Activated CD8-positive, alpha-beta memory T cell treated with anti-CD3 and anti-CD28 coated beads for 4 hours (primary cell): Measurements from ENCODE around the gene WDR4.
"Not testable (repeated sequence)": the region's sequence is repeated elsewhere in the genome, so short reads cannot be mapped to it uniquely, and the experiment has no call there.

Experiments
- DNase-seq, 2 donors: peaks; one replicate each; pipeline ENCODE4 v3.0.0-alpha.2; 2020; ENCODE audit warnings: low read depth in 2 of 2

WDR4 gene

GRCh38 chr21:42815217-42815616 is 64.1 kb downstream of the WDR4 start:
- DNase-seq: no peak

- not testable (repeated sequence) for DNase-seq
Observed at GRCh38 chr21:42812528-42813241, 66.7 kb downstream of the WDR4 start.

- DNase-seq: no peak
Observed at GRCh38 chr21:42811960-42812359, 67.4 kb downstream of the WDR4 start.

- no peak for DNase-seq
Observed at GRCh38 chr21:42809577-42810475, 69.5 kb downstream of the WDR4 start.

GRCh38 chr21:42809171-42809570 is 70.2 kb downstream of the WDR4 start:
- no peak for DNase-seq

- no peak for DNase-seq
Observed at GRCh38 chr21:42807938-42808613, 71.3 kb downstream of the WDR4 start.

- not testable (repeated sequence) for DNase-seq
Observed at GRCh38 chr21:42807293-42807895, 71.9 kb downstream of the WDR4 start.

GRCh38 chr21:42806509-42807140 is 72.7 kb downstream of the WDR4 start:
- DNase-seq: no peak

GRCh38 chr21:42801616-42802015 is 77.7 kb downstream of the WDR4 start:
- DNase-seq: not testable (repeated sequence)

- DNase-seq: no peak
Observed at GRCh38 chr21:42799948-42800347, 79.4 kb downstream of the WDR4 start.

- DNase-seq: no peak
Observed at GRCh38 chr21:42799516-42799915, 79.8 kb downstream of the WDR4 start.
